Common myeloid progenitor, CD34-positive (primary cell): Measurements from ENCODE around the gene WRAP73.

Experiments used
- CTCF ChIA-PET: fragments of 350-600 bp; sonication (Branson Sonifier 250); formaldehyde crosslinking; loops from one replicate; lab custom pipeline; 2021; ENCODE audit warnings: antibody characterized with exemption; lab: Charles Lee
- POLR2A ChIA-PET: fragments of 350-600 bp; sonication (Branson Sonifier 250); formaldehyde crosslinking; loops from one replicate; lab custom pipeline; 2021; ENCODE audit warnings: antibody characterized with exemption; lab: Charles Lee
- DNase-seq, 3 donors: peaks; one replicate each; pipeline versions ENCODE4 v3.0.0 to v3.0.0-alpha.2; 2013
- H3K27ac ChIP-seq, 2 experiments: 1 replicate in 1 of 2; 2 replicates in 1 of 2; pipeline ENCODE4 v1.7.0; 2013; ENCODE audit warnings: inconsistent platforms in 2 of 2, low read length in 2 of 2, mild to moderate bottlenecking in 2 of 2, low read depth in 1 of 2, moderate library complexity in 1 of 2; ENCODE audit not compliant: severe bottlenecking in 2 of 2, insufficient read depth in 1 of 2, poor library complexity in 1 of 2
- H3K27me3 ChIP-seq, 5 experiments: replicated peaks in 2 of 5; 1 replicate in 3 of 5; 2 replicates in 2 of 5; pipeline versions ENCODE4 v1.6.1 to v1.7.0; 2013; ENCODE audit warnings: low read length in 4 of 5, mild to moderate bottlenecking in 2 of 5, moderate library complexity in 2 of 5, inconsistent platforms in 1 of 5; ENCODE audit not compliant: insufficient read depth in 5 of 5, control insufficient read depth in 4 of 5
- H3K36me3 ChIP-seq, 4 experiments: 1 replicate in 2 of 4; 2 replicates in 2 of 4; pipeline versions ENCODE4 v1.6.1 to v1.7.0; 2013; ENCODE audit warnings: low read length in 3 of 4, control low read depth in 1 of 4, mild to moderate bottlenecking in 1 of 4; ENCODE audit not compliant: control insufficient read depth in 4 of 4, insufficient read depth in 4 of 4
- H3K4me1 ChIP-seq, 4 experiments: 1 replicate in 3 of 4; 2 replicates in 1 of 4; pipeline versions ENCODE4 v1.6.1 to v1.7.1; 2013; ENCODE audit warnings: low read length in 3 of 4, mild to moderate bottlenecking in 3 of 4, control low read depth in 1 of 4, inconsistent platforms in 1 of 4, moderate library complexity in 1 of 4; ENCODE audit not compliant: control insufficient read depth in 4 of 4, insufficient read depth in 4 of 4; ENCODE audit errors: control extremely low read depth in 1 of 4
- H3K4me3 ChIP-seq, 7 experiments: 1 replicate in 4 of 7; 2 replicates in 3 of 7; pipeline versions ENCODE4 v1.5.1 to v1.7.0; 2013; ENCODE audit warnings: mild to moderate bottlenecking in 7 of 7, low read length in 6 of 7, moderate library complexity in 6 of 7, inconsistent platforms in 2 of 7, low read depth in 2 of 7, control low read depth in 1 of 7; ENCODE audit not compliant: insufficient read depth in 4 of 7, control insufficient read depth in 1 of 7; ENCODE audit errors: extremely low read depth in 1 of 7
- H3K9me3 ChIP-seq, 5 experiments: 1 replicate in 4 of 5; 2 replicates in 1 of 5; pipeline versions ENCODE4 v1.6.1 to v1.7.1; 2013; ENCODE audit warnings: low read length in 4 of 5, mild to moderate bottlenecking in 2 of 5, inconsistent platforms in 1 of 5, low read depth in 1 of 5, moderate library complexity in 1 of 5; ENCODE audit not compliant: control insufficient read depth in 4 of 5, insufficient read depth in 2 of 5; ENCODE audit errors: control extremely low read depth in 1 of 5
- WGBS: methylation state at CpG from one replicate; pipeline ENCODE4 v1.1.5; 2013; ENCODE audit not compliant: insufficient coverage; 5-methylcytosine and 5-hydroxymethylcytosine counted together

Gene WRAP73

DNA sequence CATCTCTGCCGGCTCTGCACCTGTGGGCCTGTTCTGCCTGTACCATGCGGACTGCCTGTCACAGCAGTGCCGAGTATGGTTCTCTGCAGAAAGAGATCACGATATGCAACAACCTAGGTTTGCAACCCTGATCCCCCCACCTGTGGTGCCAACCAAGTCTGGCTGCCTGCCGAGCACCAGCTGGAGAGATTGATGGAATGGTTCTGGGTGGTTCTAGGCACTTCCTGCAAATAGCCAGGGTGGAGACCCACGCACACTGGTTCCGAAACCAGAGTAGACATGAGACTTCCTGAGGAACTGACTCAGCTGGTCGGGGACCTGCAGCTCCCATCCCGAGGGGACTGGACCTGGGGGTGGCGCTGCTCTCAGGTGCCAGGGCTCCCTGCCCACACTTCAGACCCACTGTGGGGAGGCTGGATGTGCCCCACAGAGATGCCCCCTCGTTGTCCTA lies 19.7 kb downstream of the WRAP73 start:
- CTCF ChIA-PET = interaction anchor here (0.9 to 1.8 kb wide), 5 partner anchors 8 to 139 kb away, joined by 3 to 8 read pairs (median 4); no protein-coding TSS in a partner anchor

DNA sequence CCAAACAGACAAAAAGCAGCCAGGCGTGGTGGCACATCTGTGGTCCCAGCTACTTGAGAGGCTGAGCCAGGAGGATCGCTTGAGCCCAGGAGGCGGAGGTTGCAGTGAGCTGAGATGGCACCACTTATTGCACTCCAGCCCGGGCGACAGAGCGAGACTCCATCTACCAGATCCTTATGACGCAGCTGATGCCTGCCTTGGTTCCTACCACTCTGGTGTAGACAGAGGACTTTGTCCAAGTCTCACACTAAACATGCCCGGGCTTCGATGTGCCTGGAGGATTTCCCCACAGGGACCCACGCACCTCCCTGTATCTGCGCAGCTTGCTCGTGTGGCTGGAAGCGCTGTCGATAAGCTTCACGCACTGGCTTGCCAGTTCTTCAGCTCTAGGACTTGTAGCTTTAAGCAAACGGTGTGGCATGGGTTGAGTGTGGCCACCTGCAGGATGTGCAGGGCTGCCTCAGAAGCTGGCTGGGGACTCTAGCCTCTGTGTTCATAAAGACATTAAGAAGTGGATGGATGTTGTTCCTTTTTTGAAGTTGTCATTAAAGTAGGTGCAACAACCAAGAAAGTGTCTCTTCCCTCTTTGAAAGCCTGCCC lies 20.2 kb downstream of the WRAP73 start:
- H3K36me3 ChIP-seq = peaks cover 15 to 69% (median 55%) of the 10 kb centered on the region in 4 experiments
- no peaks in the 10 kb centered on the region for H3K9me3 ChIP-seq
- 93% methylated on average over 15 of the region's 16 CpGs for WGBS

More for the DNA sequence above, 19.7 kb downstream of the WRAP73 start:
- no peak for DNase-seq
- no peak overlapping the region for H3K4me3 ChIP-seq
- H3K9me3 ChIP-seq = no peaks in the 10 kb centered on the region
- POLR2A ChIA-PET = no interaction called here
- H3K27ac ChIP-seq = no peak overlapping the region
- WGBS = 37% methylated on average over 9 of the region's 11 CpGs
- no peaks in the 10 kb centered on the region for H3K27me3 ChIP-seq
- peaks cover 17 to 74% (median 57%) of the 10 kb centered on the region in 4 experiments for H3K36me3 ChIP-seq
- H3K4me1 ChIP-seq = peaks cover 3 to 16% (median 12%) of the 10 kb centered on the region in 4 experiments

DNA sequence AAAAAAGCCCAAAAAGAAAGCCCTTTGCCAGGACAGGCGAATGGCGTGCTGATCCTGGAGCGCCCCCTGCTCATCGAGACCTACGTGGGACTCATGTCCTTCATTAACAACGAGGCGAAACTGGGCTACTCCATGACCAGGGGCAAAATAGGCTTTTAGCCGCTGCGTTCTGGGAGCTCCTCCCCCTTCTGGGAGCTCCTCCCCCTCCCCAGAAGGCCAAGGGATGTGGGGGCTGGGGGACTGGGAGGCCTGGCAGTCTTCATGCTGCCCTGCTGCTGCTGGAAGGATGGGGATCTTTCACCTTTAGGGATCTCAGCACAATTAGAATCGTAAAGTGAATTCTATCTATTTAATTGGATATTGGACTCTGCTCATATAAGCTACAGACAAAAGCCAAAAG lies 21.5 kb downstream of the WRAP73 start:
- ChIA-PET CTCF (interaction anchor here (1.0 to 1.7 kb wide), 2 partner anchors 21 to 64 kb away, joined by 3 to 6 read pairs; partner anchors contain the start of gene WRAP73), POLR2A (no interaction called here)
- Histone ChIP-seq H3K36me3 (peaks cover 6 to 57% (median 46%) of the 10 kb centered on the region in 4 experiments), H3K4me3 (no peak overlapping the region), H3K9me3 (no peaks in the 10 kb centered on the region), H3K27me3 (no peaks in the 10 kb centered on the region), H3K27ac (no peak overlapping the region), H3K4me1 (peaks cover 3 to 24% (median 21%) of the 10 kb centered on the region in 4 experiments)
- no peak for DNase-seq
- 100% methylated on average over 7 of the region's 10 CpGs for WGBS

More for the DNA sequence above, 20.2 kb downstream of the WRAP73 start:
- ChIA-PET POLR2A (no interaction called here), CTCF (interaction anchor here (0.9 to 1.8 kb wide), 5 partner anchors 8 to 139 kb away, joined by 3 to 8 read pairs (median 6); no protein-coding TSS in a partner anchor)
- H3K27ac ChIP-seq = no peak overlapping the region
- no peak for DNase-seq
- H3K27me3 ChIP-seq = no peaks in the 10 kb centered on the region
- no peak overlapping the region for H3K4me3 ChIP-seq
- H3K4me1 ChIP-seq = peaks cover 3 to 16% (median 12%) of the 10 kb centered on the region in 4 experiments

DNA sequence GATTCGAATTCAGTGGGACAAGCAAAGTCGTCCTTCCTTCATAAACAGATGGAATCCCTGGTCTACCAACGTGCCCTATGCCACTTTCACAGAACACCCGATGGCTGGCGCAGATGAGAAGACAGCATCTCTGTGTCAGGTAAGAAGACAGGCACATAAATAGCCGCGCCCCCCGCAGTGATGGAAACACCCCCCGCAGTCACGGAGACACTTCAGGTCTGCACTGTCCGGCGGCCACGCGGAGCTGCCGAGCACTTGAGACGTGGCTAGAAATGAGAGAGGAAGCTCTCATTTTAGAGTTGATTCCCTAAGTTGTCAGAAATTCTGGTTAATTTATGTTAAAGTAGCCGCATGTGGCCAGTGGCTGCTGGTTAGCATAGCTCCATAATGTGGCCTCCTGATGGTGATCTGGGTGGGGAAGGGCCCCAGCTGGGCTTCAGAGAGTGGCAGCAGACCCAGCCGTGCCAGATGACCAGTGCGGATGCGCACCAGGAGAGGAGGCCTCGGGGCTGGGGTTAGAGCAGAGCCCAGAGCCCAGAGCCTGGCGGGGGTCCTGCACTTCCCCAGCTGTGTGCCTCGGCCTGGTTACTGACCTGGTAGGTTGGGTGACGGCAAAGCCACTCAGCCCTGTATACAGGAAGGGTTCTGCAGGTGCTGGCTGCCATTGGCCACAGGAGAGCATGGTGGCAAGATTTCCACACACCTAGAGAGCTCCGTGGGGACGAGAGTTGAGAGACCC lies 22.2 kb downstream of the WRAP73 start:
- Histone ChIP-seq H3K27me3 (no peaks in the 10 kb centered on the region), H3K36me3 (peaks cover 6 to 50% (median 40%) of the 10 kb centered on the region in 4 experiments), H3K27ac (no peak overlapping the region), H3K9me3 (no peaks in the 10 kb centered on the region), H3K4me3 (no peak overlapping the region), H3K4me1 (peaks cover 3 to 27% (median 24%) of the 10 kb centered on the region in 4 experiments)
- POLR2A ChIA-PET = no interaction called here
- CTCF ChIA-PET = interaction anchor here (1.0 to 1.7 kb wide), 2 partner anchors 22 to 63 kb away, joined by 3 to 6 read pairs; partner anchors contain the start of gene WRAP73
- WGBS = 97% methylated on average over 24 of the region's 26 CpGs
- no peak for DNase-seq

DNA sequence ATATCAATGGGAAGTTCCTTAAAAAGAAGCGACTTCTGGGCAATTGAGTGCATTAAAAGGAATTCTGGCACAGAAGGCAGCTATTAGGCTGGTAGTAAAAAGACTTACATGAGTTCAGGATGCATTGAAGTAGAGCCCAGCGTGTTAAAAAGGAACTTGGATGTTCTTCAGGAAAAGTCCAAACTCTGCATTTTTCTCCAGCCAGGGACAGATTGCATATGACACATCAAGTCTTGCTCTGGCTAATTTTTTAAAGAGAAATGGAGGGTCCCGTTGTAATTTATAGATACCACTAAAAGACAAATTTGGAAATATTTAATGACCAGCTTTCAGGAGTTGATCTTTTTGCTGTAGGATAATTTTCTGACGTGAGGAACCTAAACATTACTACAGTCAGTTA lies 23.9 kb downstream of the WRAP73 start:
- ChIA-PET CTCF (interaction anchor here (1.0 to 1.3 kb wide), 2 partner anchors 10 to 173 kb away, joined by 3 to 5 read pairs; no protein-coding TSS in a partner anchor), POLR2A (interaction anchor here (0.6 kb wide), 1 partner anchor 61 kb away, joined by 4 read pairs; no protein-coding TSS in a partner anchor)
- Histone ChIP-seq H3K27me3 (no peaks in the 10 kb centered on the region), H3K9me3 (no peaks in the 10 kb centered on the region), H3K4me1 (peaks cover 3 to 27% (median 24%) of the 10 kb centered on the region in 4 experiments), H3K27ac (no peak overlapping the region), H3K4me3 (peak overlapping the region in 3 of 7 experiments; percentile 77 to 90 (median 88)), H3K36me3 (peaks cover 4 to 35% (median 31%) of the 10 kb centered on the region in 4 experiments)
- 94% methylated on average over 2 of the region's 4 CpGs for WGBS
- no peak for DNase-seq

DNA sequence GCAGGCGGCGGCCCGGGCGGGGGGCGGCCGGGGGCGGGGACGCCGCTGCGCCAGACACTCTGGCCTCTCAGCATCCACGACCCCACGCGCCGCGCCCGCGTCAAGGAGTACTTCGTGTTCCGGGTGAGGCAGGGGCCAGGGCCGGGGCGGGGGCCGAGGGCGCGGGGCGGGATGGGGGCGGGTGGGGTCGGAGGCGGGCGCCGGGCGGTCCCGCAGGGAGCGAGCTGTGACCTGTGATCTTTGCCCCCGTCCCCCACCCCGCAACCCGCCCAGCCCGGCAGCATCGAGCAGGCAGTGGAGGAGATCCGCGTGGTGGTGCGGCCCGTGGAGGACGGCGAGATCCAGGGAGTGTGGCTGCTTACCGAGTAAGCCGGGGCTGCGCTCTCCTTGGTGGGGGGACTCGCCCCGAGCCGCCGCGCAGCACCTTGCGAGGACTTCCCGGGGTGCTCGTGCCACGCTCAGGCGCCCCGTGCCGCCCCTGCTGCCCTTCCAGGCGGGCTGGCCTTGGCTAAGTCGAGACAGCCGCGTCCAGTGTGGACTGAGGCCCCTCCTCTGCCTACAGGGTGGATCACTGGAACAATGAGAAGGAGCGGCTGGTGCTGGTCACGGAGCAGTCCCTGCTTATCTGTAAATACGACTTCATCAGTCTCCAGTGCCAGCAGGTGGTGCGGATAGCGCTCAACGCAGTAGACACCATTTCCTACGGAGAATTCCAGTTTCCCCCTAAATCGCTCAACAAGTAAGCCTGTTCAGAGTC lies 24.6 kb downstream of the WRAP73 start:
- Histone ChIP-seq H3K27ac (peak overlapping the region in 1 of 2 experiments; percentile 25), H3K4me1 (peaks cover 3 to 29% (median 23%) of the 10 kb centered on the region in 4 experiments), H3K9me3 (no peaks in the 10 kb centered on the region), H3K36me3 (peaks cover 4 to 31% (median 29%) of the 10 kb centered on the region in 4 experiments), H3K27me3 (no peaks in the 10 kb centered on the region), H3K4me3 (peak overlapping the region; percentile 15 to 93 (median 88))
- CTCF ChIA-PET = interaction anchor here (1.3 kb wide), 1 partner anchor 172 kb away, joined by 3 read pairs; no protein-coding TSS in a partner anchor
- WGBS = 11% methylated on average over 38 of the region's 71 CpGs
- POLR2A ChIA-PET = no interaction called here
- peak; percentile 22 to 67 (median 54) for DNase-seq
